ENCODE results near the gene TMEM220.
A peak's percentile ranks its signal among the peaks of the same experiment; 100 is the strongest.
"Not testable (repeated sequence)": the region's sequence is repeated elsewhere in the genome, so short reads cannot be mapped to it uniquely, and the experiment has no call there.

Gene TMEM220

DNA sequence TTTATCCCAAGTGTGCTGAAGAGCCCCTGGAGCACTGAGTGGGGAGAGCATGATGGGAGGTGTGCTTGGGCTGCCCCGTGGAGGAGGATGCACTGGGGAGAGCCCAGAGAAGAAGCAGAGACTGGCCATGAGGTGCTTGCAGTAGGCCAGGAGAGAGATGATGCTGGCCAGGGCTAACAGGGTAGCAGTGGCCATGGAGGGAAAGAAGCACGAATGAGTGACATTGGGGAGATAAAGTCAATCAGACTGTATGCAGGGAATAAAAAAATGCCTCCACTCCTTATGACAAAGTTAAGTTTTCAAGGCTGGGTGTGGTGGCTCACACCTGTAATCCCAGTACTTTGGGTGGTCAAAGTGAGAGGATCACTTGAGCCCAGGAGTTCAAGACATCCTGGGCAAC, 5.4 kb upstream of the TMEM220 start:
- H3K4me3 ChIP-seq (ENCODE audit: low read depth, low read length): no peak overlapping the region
- no peak for DNase-seq (ENCODE audit: low read depth)
- TF ChIP-seq, protein P1, sequence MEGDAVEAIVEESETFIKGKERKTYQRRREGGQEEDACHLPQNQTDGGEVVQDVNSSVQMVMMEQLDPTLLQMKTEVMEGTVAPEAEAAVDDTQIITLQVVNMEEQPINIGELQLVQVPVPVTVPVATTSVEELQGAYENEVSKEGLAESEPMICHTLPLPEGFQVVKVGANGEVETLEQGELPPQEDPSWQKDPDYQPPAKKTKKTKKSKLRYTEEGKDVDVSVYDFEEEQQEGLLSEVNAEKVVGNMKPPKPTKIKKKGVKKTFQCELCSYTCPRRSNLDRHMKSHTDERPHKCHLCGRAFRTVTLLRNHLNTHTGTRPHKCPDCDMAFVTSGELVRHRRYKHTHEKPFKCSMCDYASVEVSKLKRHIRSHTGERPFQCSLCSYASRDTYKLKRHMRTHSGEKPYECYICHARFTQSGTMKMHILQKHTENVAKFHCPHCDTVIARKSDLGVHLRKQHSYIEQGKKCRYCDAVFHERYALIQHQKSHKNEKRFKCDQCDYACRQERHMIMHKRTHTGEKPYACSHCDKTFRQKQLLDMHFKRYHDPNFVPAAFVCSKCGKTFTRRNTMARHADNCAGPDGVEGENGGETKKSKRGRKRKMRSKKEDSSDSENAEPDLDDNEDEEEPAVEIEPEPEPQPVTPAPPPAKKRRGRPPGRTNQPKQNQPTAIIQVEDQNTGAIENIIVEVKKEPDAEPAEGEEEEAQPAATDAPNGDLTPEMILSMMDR (IDR thresholded peaks at IDR 0.05; ENCODE audit: low read depth, low read length, missing control alignments): no peak
- in situ Hi-C loops (cut with HindIII; ENCODE audit: low sequenced_read_pairs): no loop called here

DNA sequence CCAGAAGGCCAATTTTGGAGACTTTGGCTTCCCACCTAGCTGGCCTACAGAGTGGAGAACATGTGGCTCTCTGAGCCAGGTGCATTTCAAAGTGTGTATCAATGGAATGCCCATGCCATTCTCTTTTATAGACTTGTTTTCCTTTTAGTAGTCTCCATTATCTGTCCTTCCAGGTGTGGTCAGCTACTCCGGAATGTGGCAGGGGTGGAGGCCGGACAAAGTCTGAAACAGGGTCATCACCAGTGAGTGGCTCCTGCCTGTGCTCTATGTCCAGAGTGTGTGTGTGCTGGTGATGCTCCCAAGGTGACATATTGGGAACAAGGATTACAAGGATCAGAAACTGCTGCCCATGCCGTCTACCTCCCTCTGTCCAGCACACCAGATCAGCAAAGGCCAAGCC, 3.8 kb upstream of the TMEM220 start:
- in situ Hi-C loops (cut with HindIII; ENCODE audit: low sequenced_read_pairs): loop anchor here (5.0 kb wide), 1 partner anchor 41 kb away; no protein-coding TSS in a partner anchor

DNA sequence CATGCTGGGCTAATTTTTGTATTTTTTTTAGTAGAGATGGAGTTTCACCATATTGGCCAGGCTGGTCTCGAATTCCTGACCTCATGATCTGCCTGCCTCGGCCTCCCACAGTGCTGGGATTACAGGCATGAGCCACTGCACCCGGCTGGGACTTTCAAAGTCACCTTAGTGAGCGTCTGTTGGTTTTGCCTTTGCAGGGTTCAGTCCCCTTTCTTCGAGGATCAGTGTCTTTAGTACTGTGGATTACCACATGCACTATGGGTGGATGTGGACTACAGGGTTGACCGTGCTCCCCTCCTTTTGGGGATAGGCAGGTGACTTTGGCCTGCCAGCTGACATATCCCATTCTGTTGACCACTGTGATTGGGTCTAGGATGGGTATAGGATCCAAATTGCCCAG, 2.3 kb upstream of the TMEM220 start:
- in situ Hi-C loops (cut with HindIII; ENCODE audit: low sequenced_read_pairs): loop anchor here (5.0 kb wide), 1 partner anchor 40 kb away; no protein-coding TSS in a partner anchor
- DNase-seq (ENCODE audit: low read depth); H3K4me3 ChIP-seq (ENCODE audit: low read depth, low read length): not testable (repeated sequence)

More for the DNA sequence above, 3.8 kb upstream of the TMEM220 start:
- TF ChIP-seq, protein P1 (IDR thresholded peaks at IDR 0.05; ENCODE audit: low read depth, low read length, missing control alignments): no peak
- no peak for DNase-seq (ENCODE audit: low read depth)
- no peak overlapping the region for H3K4me3 ChIP-seq (ENCODE audit: low read depth, low read length)

DNA sequence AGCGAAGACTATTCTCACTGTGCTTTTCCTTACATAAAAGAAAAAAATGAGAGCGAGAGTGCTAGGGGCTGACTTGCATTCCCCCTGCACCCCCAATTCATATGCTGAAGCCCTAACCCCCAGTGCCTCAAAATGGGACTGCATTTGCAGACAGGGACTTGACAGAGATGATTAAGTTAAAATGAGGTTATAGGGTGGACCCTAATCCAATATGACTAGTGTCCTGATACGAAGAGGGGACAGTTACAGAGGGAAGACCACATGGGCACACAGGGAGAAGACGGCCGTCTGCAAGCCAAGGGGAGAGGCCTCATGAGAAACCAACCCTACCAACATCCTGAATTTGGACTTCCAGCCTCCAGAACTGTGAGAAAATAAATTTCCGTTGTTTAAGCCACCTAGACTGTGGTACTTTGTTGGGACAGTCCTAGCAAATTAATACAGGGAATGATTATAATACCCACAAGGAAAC, 1.6 kb upstream of the TMEM220 start:
- H3K4me3 ChIP-seq (ENCODE audit: low read depth, low read length): no peak overlapping the region
- DNase-seq (ENCODE audit: low read depth): no peak
- in situ Hi-C loops (cut with HindIII; ENCODE audit: low sequenced_read_pairs): loop anchor here (5.0 kb wide), 1 partner anchor 39 kb away; no protein-coding TSS in a partner anchor
- TF ChIP-seq, protein P1 (IDR thresholded peaks at IDR 0.05; ENCODE audit: low read depth, low read length, missing control alignments): no peak

DNA sequence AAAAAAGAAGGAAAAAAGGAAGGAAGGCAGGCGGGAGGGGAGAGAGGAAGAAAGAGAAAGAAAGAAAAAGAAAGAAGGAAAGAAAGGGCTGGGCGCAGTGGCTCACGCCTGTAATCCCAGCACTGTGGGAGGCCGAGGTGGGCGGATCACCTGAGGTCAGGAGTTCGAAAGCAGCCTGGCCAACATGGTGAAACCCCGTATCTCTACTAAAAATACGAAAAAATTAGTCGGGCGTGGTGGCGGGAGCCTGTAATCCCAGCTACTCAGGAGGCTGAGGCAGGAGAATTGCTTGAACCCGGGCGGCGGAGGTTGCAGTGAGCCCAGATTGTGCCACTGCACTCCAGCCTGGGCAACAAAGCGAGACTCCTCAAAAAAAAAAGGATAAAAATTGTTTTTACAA, 424 bp upstream of the TMEM220 start:
- DNase-seq (ENCODE audit: low read depth): not testable (repeated sequence)
- in situ Hi-C loops (cut with HindIII; ENCODE audit: low sequenced_read_pairs): loop anchor here (5.0 kb wide), 1 partner anchor 38 kb away; no protein-coding TSS in a partner anchor
- peak overlapping the region; percentile 59 for H3K4me3 ChIP-seq (ENCODE audit: low read depth, low read length)

DNA sequence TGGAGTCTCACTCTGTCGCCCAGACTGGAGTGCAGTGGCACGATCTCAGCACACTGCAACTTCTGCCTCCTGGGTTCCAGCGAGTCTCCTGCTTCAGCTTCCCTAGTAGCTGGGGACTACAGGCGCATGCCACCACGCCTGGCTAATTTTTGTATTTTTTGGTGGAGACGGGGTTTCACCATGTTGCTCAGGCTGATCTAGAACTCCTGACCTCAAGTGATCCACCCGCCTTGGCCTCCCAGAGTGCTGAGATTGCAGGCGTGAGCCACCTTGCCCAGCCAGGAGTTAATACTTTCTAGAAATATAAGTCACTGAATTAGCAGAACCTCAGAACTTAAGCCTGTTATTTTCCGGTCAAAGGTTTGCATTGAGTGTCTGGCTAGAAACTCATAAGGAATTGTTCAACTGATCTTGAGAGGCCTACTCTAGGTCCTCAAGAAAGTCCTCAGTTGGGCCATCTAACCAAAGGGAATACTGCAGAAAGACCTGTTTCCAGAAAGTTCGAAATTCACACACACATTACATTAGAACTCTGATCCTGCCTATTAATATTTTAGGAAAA, 1.4 kb downstream of the TMEM220 start:
- no peak for DNase-seq (ENCODE audit: low read depth)
- TF ChIP-seq, protein P1 (IDR thresholded peaks at IDR 0.05; ENCODE audit: low read depth, low read length, missing control alignments): no peak
- no peak overlapping the region for H3K4me3 ChIP-seq (ENCODE audit: low read depth, low read length)
- in situ Hi-C loops (cut with HindIII; ENCODE audit: low sequenced_read_pairs): no loop called here

DNA sequence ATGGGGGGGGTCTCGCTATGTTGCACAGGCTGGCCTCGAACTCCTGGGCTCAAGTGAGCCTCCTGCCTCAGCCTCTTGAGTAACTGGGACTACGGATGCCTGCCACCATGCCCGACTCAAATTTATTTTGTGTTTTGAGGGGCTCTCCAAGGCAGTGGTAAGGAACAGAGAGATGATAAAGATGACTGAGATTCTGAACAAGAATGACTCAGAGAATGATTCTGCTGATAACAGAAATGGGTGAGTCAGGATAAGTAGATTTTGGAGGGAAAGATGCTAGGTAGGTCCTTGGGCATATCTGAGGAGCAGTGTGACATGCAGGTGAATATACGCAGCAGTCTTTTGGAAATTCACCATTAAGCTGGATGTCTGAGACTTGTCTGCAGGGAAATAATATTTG, 2.6 kb downstream of the TMEM220 start:
- in situ Hi-C loops (cut with HindIII; ENCODE audit: low sequenced_read_pairs): no loop called here
- H3K4me3 ChIP-seq (ENCODE audit: low read depth, low read length): no peak overlapping the region
- TF ChIP-seq, protein P1 (IDR thresholded peaks at IDR 0.05; ENCODE audit: low read depth, low read length, missing control alignments): no peak
- DNase-seq (ENCODE audit: low read depth): no peak

All from astrocyte of the cerebellum (primary cell).